A549 treated with AZD9567 at 1 μM for 4 hours (cell line): Measurements from ENCODE around the gene CASP14. TPM values are rescaled to one million over a fixed set of nuclear protein-coding genes. Genes with fewer than 3 reads are reported as not detected.

Experiments used
- total RNA-seq: library from RNA; stranded (reverse); fragments of 200-300 nt; extraction: Qiagen RNA extraction; gene quantifications from 5 replicates; pipeline ENCODE4 v1.2.3, GENCODE V29; 2022; ENCODE audit not compliant: insufficient read depth

CASP14 gene
- total RNA-seq: not detected in 5 replicates

GRCh38 chr19:15048885-15049541 is at the start of gene CASP14:
Gene CASP14 (plus strand): TSS chr19:15049480. CDS start chr19:15052252, 2,772 bp downstream.

GRCh38 chr19:15081911-15082310 is 32.6 kb downstream of the CASP14 start, which contains the start of gene OR1I1:
Gene OR1I1 (plus strand): TSS chr19:15082211. CDS start chr19:15087066, 4,855 bp downstream.

DNA sequence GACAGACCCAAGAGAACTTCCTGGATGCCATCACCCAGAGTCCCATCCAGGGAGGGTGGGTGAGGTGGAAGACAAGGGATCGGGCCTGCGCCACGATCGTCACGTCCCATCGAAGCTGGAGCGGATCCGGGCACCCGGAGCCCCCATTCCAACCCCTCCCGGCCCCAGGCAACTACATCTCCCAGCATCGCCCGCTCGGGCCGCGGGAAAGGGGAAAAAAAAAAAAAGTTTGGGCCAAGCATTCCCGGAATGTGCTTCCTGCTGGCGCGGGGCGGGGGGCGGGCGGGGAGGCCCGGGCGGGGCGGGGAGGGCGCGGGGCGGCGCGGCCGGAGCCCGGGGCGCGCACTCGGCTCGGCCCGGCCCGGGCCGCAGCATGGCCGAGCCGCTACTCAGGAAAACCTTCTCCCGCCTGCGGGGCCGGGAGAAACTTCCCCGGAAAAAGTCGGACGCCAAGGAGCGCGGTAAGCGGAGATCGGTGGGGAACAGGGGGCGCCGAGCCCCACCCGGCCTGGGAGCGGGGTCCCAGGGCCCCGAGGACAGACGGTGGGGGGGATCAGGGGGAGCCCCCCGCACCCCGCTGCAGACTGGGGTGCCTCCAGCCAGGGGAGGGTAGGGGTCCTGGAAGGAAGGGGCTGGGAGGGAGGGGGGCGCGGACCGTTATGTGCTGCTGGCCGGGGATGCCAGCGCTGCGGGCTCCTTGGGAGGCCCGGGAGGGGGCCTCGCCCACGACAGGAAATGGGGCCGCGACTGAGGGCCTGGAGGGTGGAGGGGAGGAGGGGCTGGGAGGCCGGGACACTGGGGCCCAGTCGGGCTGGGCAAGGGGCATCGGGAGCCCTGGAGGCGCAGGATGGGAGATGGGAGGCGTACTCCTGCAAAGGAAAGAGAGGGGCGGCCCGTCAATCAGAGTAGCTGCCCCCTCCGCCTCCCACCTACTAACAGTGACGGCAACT is 58.1 kb downstream of the CASP14 start, which contains the start of gene SYDE1:
Gene SYDE1 (plus strand): TSS at position 341 of the 950 bp plus-strand sequence. CDS start 33 bp downstream, at position 374.

Other genes starting within 250 kb of the CASP14 start
- gene OR7A5, start 214.3 kb upstream of the CASP14 start, total RNA-seq: not detected in 5 replicates
- gene OR7C1, start 214.3 kb upstream of the CASP14 start, total RNA-seq: not detected in 5 replicates
- not detected in 5 replicates for gene OR7A10, start 200.6 kb upstream of the CASP14 start, total RNA-seq
- not detected in 5 replicates for gene OR7A17, start 163.3 kb upstream of the CASP14 start, total RNA-seq
- not detected in 5 replicates for gene OR7C2, start 108.0 kb upstream of the CASP14 start, total RNA-seq
- not detected in 5 replicates for gene SLC1A6, start 69.6 kb upstream of the CASP14 start, total RNA-seq
- gene OR1I1, start 32.7 kb downstream of the CASP14 start, total RNA-seq: not detected in 5 replicates
- 13.1 to 17.7 TPM (median 15.1 TPM) in 5 replicates for gene SYDE1, start 57.9 kb downstream of the CASP14 start, total RNA-seq
- 7.6 to 13.4 TPM (median 12.0 TPM) in 5 replicates for gene NOTCH3, start 151.5 kb downstream of the CASP14 start, total RNA-seq
- gene EPHX3, start 183.0 kb downstream of the CASP14 start, total RNA-seq: 0.06 to 0.16 TPM (median 0.13 TPM) in 4 of 5 replicates, not detected in the other